ENCODE results near the gene MYL4.
"Not testable (repeated sequence)": the region's sequence is repeated elsewhere in the genome, so short reads cannot be mapped to it uniquely, and the experiment has no call there.

Gene MYL4

DNA sequence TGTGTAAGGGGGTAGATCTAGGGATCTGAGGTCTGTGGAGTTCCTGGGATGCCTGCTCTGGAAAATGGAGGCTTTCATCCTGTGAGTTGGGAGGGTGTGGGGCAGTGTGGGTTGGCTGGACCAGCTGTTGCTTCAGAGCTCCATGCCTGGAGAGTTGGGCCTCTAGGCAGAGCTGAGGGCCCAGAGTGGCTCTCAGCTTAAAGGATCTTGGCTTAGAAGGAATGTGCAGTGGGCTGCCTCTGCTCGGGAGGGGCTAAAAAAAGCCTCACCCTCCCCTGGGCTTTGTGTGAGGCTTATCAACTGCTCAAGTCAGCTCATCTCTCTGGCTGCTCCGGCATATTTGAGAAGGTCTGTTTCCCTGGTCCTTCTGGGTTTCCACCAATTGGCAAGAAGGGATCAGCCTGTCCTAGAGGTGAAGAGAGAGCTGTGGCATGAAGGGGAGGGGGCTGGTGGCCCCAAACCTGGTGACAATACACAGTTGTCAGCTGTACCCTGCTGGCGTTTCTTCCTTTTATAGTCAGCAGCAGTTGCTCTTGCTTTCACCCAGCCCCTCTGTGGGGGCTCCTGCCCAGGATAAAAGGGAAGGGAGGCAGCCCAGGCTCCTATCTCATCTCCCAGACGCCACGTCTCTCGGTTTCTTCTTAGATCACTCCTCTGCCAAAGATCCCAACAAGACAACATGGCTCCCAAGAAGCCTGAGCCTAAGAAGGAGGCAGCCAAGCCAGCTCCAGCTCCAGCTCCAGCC lies at the start of gene MYL4:
TSS of gene MYL4 (plus strand) at position 605 of the 745 bp plus-strand sequence. CDS start at position 680, 75 bp downstream.
- no peak for DNase-seq (ENCODE audit: low read depth)

GRCh38 chr17:47162013-47162622 lies 47.0 kb upstream of the MYL4 start:
- no peak for DNase-seq (ENCODE audit: low read depth)

- no peak for DNase-seq (ENCODE audit: low read depth)
Observed at GRCh38 chr17:47164263-47164662, 44.9 kb upstream of the MYL4 start.

DNA sequence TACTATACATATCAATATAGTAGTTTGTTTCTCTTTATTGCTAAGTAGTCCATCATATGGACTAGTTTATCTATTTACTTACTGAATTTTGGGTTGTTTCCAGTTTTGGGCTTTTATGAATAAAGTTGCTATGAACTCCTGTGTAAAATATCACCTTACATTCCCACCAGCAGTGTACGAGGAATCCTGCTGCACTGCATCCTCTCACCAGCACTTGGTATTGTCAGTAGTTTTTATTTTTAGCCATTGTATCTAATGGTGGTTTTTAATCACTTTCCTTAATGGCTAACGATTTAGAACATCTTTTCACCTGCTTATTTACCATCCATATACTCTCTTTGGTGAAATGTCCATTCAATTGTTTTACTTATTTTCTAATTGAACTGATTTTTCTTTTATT lies 44.0 kb upstream of the MYL4 start:
- no peak for DNase-seq (ENCODE audit: low read depth)

DNA sequence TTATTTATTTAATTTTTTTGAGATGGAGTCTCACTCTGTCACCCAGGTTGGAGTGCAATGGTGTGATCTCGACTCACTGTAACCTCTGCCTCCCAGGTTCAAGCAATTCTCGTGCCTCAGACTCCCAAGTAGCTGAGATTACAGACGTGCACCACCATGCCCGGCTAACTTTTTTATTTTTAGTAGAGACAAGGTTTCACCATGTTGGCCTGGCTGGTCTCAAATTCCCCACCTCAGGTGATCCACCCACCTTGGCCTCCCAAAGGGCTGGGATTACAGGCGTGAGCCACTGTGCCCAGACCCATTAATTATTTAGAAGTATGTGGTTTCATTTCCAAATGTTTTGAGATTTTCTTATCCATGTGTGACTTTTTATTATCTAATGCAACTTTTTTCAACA lies 42.3 kb upstream of the MYL4 start:
- not testable (repeated sequence) for DNase-seq (ENCODE audit: low read depth)

DNA sequence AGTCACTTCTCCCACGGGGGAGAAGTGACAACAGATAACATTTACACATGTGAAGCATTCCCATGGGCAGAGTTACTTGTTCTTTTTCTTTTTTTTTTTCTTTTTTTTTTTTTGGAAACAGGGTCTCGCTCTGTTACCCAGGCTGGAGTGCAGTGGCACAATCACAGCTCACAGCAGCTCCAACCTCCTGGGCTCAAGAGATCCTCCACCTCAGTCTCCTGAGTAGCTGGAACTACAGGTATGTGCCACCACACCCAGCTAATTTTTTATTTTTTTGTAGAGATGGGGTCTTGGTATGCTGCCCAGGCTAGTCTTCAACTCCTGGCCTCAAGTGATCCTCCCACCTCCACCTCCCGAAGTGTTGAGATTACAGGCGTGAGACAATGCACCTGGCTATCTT lies 40.3 kb upstream of the MYL4 start:
- not testable (repeated sequence) for DNase-seq (ENCODE audit: low read depth)

DNA sequence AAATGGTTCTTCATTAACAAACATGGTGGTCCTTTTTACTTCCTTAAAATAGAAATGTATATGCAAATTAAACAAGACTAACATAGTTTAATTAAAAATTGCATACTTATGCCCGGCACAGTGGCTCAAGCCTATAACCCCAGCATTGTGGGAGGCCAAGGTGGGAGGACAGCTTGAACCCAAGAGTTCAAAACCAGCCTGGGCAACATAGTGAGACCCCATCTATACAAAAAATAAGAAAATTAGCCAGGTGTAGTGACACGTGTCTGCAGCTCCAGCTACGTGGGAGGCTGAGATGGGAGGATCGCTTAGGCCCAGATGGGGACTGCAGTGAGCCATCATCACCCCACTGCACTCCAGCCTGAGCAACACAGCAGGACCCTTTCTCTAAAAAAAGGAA lies 38.4 kb upstream of the MYL4 start:
- DNase-seq (ENCODE audit: low read depth): no peak

DNA sequence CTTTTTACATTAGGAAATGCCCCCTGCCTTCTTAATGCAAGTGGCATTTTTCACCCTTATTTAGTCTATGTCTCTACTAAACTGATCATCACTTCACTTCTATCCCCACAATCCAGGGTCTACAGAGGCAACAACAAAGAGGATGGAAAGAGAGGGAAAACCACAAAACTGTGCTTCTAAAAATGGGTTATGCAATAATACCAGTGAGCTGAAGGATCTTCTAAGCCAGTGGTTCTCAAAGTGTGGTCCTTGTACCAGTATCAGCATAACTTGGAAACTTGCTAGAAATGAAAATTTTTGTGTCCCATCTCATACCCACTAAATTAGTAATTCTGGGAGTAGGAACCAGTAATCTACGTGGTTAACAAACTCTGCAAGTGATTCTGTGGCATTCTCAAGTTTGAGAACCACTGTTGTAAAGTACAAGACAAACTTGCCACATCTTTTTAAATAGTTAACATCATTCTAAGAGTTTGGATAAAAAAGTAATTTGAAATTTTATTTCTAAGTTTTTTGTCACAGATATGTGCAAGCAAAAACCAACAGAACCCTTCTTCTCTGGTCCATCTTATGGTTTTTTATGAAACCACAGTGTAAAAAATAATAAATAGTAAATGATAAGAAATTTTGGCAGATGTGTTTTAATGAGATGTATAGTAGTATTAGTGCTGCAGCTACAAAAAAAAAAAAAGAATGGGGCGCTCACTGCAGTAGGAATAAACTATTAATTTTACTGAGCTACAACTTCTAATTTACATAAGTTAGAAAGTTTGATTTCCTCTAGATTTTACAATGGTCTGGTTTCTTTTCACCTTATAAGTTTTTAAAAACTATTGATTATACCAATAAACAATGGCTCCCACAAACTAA lies 36.2 kb upstream of the MYL4 start:
- DNase-seq (ENCODE audit: low read depth): no peak

- DNase-seq (ENCODE audit: low read depth): not testable (repeated sequence)
Observed at GRCh38 chr17:47174823-47175222, 34.3 kb upstream of the MYL4 start.

DNA sequence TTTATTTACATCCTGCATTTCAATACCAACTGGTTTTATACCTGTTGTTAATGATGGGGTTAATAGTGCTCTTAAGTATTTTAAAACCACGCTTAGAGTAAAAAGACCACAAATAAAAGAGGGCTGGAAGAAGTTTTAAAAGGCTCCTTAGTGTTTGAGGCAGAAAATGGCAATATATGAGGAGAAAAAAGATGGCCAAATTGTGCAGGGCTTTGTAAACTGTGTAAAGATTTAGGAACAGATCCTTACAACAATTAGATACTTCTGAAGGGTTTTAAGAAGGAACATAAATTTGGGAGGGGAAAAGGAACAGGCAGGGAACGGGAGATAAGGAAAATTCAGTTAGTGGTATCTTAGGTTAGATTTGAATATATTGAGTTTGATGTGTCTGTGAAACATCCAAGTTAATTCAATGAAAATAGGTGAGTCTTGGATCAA lies 32.7 kb upstream of the MYL4 start:
- no peak for DNase-seq (ENCODE audit: low read depth)

GRCh38 chr17:47177261-47177660 lies 31.9 kb upstream of the MYL4 start:
- DNase-seq (ENCODE audit: low read depth): no peak

DNA sequence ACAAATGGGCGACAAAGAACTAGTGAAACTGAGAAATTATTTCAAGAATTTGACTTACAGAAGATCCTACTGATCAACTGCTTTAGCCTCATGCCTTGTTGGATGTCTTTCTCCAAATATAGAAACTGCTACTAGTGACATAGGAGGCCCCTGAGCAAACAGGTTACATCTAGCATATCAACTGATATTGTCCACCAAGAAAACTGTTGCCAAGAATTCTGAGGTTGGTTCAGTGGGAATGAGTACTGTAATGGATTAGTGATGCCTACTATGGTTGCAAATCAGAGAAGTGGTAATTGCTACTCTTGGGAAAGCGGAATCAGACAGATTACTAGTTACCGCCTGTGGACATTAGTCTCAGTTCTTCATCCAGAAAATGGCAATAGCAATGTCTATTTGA lies 30.0 kb upstream of the MYL4 start:
- DNase-seq (ENCODE audit: low read depth): no peak

DNA sequence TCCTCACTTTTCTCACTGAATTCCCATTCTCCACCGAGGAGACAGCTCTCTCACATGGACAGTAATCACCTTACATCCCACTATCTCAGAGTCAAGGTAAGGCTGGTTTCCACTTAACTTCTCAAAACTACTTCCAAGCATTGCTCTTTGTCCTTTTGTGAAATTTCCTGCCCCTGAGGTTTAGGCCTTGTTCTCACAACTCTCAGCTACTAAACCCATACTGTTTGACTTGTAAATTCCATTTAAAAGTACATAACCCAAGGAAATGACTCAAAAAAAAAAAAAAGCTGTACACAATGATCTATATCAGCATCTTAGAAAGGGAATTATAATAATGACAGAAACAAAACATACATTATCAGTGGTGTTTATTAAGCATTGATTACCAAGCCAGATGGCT lies 28.8 kb upstream of the MYL4 start:
- DNase-seq (ENCODE audit: low read depth): no peak

GRCh38 chr17:47180988-47181387 lies 28.2 kb upstream of the MYL4 start:
- DNase-seq (ENCODE audit: low read depth): not testable (repeated sequence)

- DNase-seq (ENCODE audit: low read depth): no peak
Observed at GRCh38 chr17:47184681-47185080, 24.5 kb upstream of the MYL4 start.

DNA sequence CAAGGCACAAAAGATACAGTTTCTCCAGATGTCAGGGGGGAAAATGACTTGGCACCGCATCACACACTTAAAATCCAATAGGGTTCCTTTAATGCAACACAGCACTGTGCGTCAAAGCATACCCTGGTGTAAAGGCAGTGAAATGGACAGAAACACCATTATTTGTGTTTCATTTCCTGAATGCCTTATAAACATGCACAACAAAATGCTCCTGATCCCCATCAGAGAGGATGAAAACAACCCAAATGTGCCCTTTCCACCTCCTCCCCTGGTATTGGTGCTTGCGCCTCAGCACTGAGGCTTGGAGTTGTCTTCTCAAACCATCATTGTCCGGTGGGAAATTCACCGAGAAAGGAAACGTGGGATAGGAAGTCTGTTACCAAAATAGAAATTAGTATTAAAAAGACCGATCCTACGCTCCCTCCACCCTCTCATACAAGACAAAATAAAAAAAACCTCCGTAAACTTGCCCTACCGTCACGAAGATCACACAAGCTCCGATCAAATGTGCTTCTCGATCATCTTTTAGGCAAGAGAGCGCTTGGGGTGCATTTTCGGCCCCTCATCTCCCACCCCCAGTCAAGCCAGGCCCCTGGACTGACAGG lies 20.8 kb upstream of the MYL4 start:
- no peak for DNase-seq (ENCODE audit: low read depth)

DNA sequence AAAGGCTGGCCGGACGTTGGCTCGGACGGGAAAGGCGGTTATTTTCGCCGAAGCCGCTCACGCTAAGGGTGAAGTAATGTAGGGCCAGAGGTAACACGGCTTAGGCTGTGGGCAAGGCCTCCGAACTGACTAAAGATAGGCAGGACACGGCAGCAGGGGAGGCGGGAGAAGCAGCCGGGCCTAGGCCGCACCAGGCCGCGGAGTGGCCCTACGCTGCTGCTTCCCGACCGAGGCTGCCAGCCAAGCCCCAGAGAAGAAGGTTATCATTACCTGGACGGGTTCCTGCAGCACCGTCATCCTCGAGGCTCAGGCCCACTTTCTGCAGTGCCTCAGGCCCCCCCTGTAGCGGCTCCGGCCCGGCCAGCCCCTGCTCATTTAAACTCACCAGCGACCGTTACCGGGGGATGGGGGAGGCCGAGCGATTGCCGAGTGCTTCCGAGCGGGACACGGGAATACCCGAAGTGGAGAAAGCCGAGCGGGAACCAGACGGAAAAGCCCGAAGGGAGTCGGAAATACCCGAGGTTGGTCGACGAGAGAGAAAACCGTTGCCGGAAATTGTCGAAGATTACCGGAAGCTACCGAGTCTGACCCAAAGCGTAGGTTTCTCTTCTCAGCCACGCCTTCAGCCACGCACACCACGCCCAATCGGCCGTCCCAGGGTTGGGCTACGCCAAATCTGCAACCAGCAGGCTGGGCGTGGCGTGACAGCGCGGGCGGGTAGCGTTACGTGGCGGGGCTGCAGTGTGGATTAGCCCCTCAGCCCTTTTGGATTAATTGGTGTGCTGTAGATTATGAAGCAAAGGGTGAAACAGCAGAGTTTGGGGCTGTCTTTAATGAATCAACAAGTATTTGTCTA lies 20.0 kb upstream of the MYL4 start, which contains the start of gene CDC27:
TSS of gene CDC27 (minus strand) at position 420 of the 856 bp plus-strand sequence. CDS start at position 297, 123 bp downstream.
- peak; percentile 94 for DNase-seq (ENCODE audit: low read depth)

DNA sequence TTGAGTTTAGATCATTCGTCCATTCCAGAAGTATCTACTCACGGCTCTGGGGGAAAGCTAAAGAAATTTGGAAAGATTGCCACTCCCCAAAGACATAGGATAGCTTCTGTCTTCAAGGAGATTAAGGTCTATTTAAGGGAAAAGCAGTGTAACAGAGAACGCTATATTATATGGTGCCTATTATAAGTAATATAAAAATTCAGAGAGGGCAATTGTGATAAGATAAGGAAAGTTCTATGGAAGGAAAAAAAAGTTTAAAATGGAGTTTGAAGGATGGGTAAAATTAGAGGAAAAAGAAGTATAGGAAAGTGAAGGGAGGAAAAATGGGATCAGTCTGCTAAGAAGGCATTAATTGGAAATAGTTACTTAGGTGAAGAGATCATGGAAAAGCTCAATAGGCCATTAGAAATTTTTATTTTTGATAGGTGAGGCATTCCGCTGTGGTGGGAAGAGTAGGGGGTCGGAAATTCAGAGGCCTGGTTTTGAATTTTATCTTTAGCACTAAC lies 19.4 kb upstream of the MYL4 start:
- no peak for DNase-seq (ENCODE audit: low read depth)

GRCh38 chr17:47190243-47190642 lies 18.9 kb upstream of the MYL4 start:
- no peak for DNase-seq (ENCODE audit: low read depth)

DNA sequence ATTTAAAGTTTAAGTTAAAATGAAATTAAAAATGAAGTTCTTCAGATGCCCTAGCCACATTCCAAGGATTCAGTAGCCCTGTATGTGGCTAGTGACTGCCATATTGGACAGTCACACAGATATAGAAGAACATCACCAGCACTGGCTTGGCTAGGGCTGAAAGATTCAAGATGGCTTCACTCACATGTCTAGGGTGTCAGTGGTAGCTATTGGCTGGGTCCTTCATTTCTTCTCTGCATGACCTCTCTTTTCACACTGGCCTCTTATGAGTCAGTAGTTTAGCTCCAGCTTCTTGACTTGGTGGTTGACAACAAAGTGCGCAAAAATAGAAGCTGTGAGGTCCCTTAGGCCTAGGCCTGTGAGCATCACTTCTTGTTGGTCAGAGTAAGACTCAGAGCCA lies 18.4 kb upstream of the MYL4 start:
- no peak for DNase-seq (ENCODE audit: low read depth)

GRCh38 chr17:47192554-47192953 lies 16.6 kb upstream of the MYL4 start:
- no peak for DNase-seq (ENCODE audit: low read depth)

Data from stromal cell of bone marrow (primary cell).